ENCODE data around the gene JOSD2.
A peak's percentile ranks its signal among the peaks of the same experiment; 100 is the strongest.

JOSD2 gene

GRCh38 chr19:50485284-50485955 is 25.6 kb downstream of the JOSD2 start:
- peaks cover 37% of the 10 kb centered on the region for H3K27me3 ChIP-seq (ENCODE audit: control insufficient read depth, insufficient read depth, low read length)
- H3K4me3 ChIP-seq (ENCODE audit: low read depth, low read length): no peak overlapping the region
- peaks cover 12% of the 10 kb centered on the region for H3K9me3 ChIP-seq (ENCODE audit: control insufficient read depth, insufficient read depth, low read length)
- H3K9ac ChIP-seq (ENCODE audit: low read depth, low read length): no peak overlapping the region
- peaks cover 17% of the 10 kb centered on the region for H3K36me3 ChIP-seq (ENCODE audit: control insufficient read depth, insufficient read depth, low read length)
- no peaks in the 10 kb centered on the region for H3K4me1 ChIP-seq (ENCODE audit: control insufficient read depth, insufficient read depth, low read length)

- Histone ChIP-seq H3K4me3 (ENCODE audit: low read depth, low read length) (no peak overlapping the region), H3K36me3 (ENCODE audit: control insufficient read depth, insufficient read depth, low read length) (peaks cover 40% of the 10 kb centered on the region), H3K4me1 (ENCODE audit: control insufficient read depth, insufficient read depth, low read length) (no peaks in the 10 kb centered on the region), H3K9me3 (ENCODE audit: control insufficient read depth, insufficient read depth, low read length) (peaks cover 17% of the 10 kb centered on the region), H3K9ac (ENCODE audit: low read depth, low read length) (no peak overlapping the region), H3K27me3 (ENCODE audit: control insufficient read depth, insufficient read depth, low read length) (peaks cover 15% of the 10 kb centered on the region)
Observed at GRCh38 chr19:50482916-50483315, 28.1 kb downstream of the JOSD2 start.

GRCh38 chr19:50482271-50482855 is 28.6 kb downstream of the JOSD2 start:
- Histone ChIP-seq H3K36me3 (ENCODE audit: control insufficient read depth, insufficient read depth, low read length) (peaks cover 40% of the 10 kb centered on the region), H3K4me3 (ENCODE audit: low read depth, low read length) (no peak overlapping the region), H3K4me1 (ENCODE audit: control insufficient read depth, insufficient read depth, low read length) (no peaks in the 10 kb centered on the region), H3K9ac (ENCODE audit: low read depth, low read length) (no peak overlapping the region), H3K27me3 (ENCODE audit: control insufficient read depth, insufficient read depth, low read length) (peaks cover 10% of the 10 kb centered on the region), H3K9me3 (ENCODE audit: control insufficient read depth, insufficient read depth, low read length) (peaks cover 17% of the 10 kb centered on the region)

GRCh38 chr19:50481351-50482149 is 29.4 kb downstream of the JOSD2 start:
- no peaks in the 10 kb centered on the region for H3K4me1 ChIP-seq (ENCODE audit: control insufficient read depth, insufficient read depth, low read length)
- H3K9ac ChIP-seq (ENCODE audit: low read depth, low read length): no peak overlapping the region
- H3K9me3 ChIP-seq (ENCODE audit: control insufficient read depth, insufficient read depth, low read length): peaks cover 14% of the 10 kb centered on the region
- peaks cover 40% of the 10 kb centered on the region for H3K36me3 ChIP-seq (ENCODE audit: control insufficient read depth, insufficient read depth, low read length)
- H3K27me3 ChIP-seq (ENCODE audit: control insufficient read depth, insufficient read depth, low read length): peaks cover 3% of the 10 kb centered on the region
- no peak overlapping the region for H3K4me3 ChIP-seq (ENCODE audit: low read depth, low read length)

- Histone ChIP-seq H3K4me3 (ENCODE audit: low read depth, low read length) (no peak overlapping the region), H3K27me3 (ENCODE audit: control insufficient read depth, insufficient read depth, low read length) (no peaks in the 10 kb centered on the region), H3K9ac (ENCODE audit: low read depth, low read length) (no peak overlapping the region), H3K36me3 (ENCODE audit: control insufficient read depth, insufficient read depth, low read length) (peaks cover 38% of the 10 kb centered on the region), H3K9me3 (ENCODE audit: control insufficient read depth, insufficient read depth, low read length) (peaks cover 5% of the 10 kb centered on the region), H3K4me1 (ENCODE audit: control insufficient read depth, insufficient read depth, low read length) (no peaks in the 10 kb centered on the region)
Observed at GRCh38 chr19:50480281-50481111, 30.5 kb downstream of the JOSD2 start.

GRCh38 chr19:50479761-50480251 is 31.2 kb downstream of the JOSD2 start:
- Histone ChIP-seq H3K9ac (ENCODE audit: low read depth, low read length) (no peak overlapping the region), H3K4me1 (ENCODE audit: control insufficient read depth, insufficient read depth, low read length) (no peaks in the 10 kb centered on the region), H3K27me3 (ENCODE audit: control insufficient read depth, insufficient read depth, low read length) (no peaks in the 10 kb centered on the region), H3K4me3 (ENCODE audit: low read depth, low read length) (no peak overlapping the region), H3K9me3 (ENCODE audit: control insufficient read depth, insufficient read depth, low read length) (peaks cover 5% of the 10 kb centered on the region), H3K36me3 (ENCODE audit: control insufficient read depth, insufficient read depth, low read length) (peaks cover 38% of the 10 kb centered on the region)

GRCh38 chr19:50478901-50479715 is 31.9 kb downstream of the JOSD2 start:
- H3K4me1 ChIP-seq (ENCODE audit: control insufficient read depth, insufficient read depth, low read length): no peaks in the 10 kb centered on the region
- H3K27me3 ChIP-seq (ENCODE audit: control insufficient read depth, insufficient read depth, low read length): no peaks in the 10 kb centered on the region
- peaks cover 5% of the 10 kb centered on the region for H3K9me3 ChIP-seq (ENCODE audit: control insufficient read depth, insufficient read depth, low read length)
- no peak overlapping the region for H3K4me3 ChIP-seq (ENCODE audit: low read depth, low read length)
- H3K36me3 ChIP-seq (ENCODE audit: control insufficient read depth, insufficient read depth, low read length): peaks cover 38% of the 10 kb centered on the region
- no peak overlapping the region for H3K9ac ChIP-seq (ENCODE audit: low read depth, low read length)

- Histone ChIP-seq H3K4me1 (ENCODE audit: control insufficient read depth, insufficient read depth, low read length) (no peaks in the 10 kb centered on the region), H3K9ac (ENCODE audit: low read depth, low read length) (no peak overlapping the region), H3K4me3 (ENCODE audit: low read depth, low read length) (peak overlapping the region; percentile 98), H3K27me3 (ENCODE audit: control insufficient read depth, insufficient read depth, low read length) (no peaks in the 10 kb centered on the region), H3K36me3 (ENCODE audit: control insufficient read depth, insufficient read depth, low read length) (peaks cover 38% of the 10 kb centered on the region), H3K9me3 (ENCODE audit: control insufficient read depth, insufficient read depth, low read length) (peaks cover 5% of the 10 kb centered on the region)
Observed at GRCh38 chr19:50477751-50478515, 33.1 kb downstream of the JOSD2 start.

GRCh38 chr19:50476907-50477238 is 34.1 kb downstream of the JOSD2 start:
- Histone ChIP-seq H3K27me3 (ENCODE audit: control insufficient read depth, insufficient read depth, low read length) (no peaks in the 10 kb centered on the region), H3K9ac (ENCODE audit: low read depth, low read length) (no peak overlapping the region), H3K36me3 (ENCODE audit: control insufficient read depth, insufficient read depth, low read length) (peaks cover 31% of the 10 kb centered on the region), H3K4me1 (ENCODE audit: control insufficient read depth, insufficient read depth, low read length) (no peaks in the 10 kb centered on the region), H3K9me3 (ENCODE audit: control insufficient read depth, insufficient read depth, low read length) (peaks cover 5% of the 10 kb centered on the region), H3K4me3 (ENCODE audit: low read depth, low read length) (peak overlapping the region; percentile 98)

GRCh38 chr19:50476224-50476906 is 34.6 kb downstream of the JOSD2 start, which contains the start of the genes EMC10 and GARIN5A:
EMC10 (plus strand) TSS chr19:50476507; CDS start chr19:50476545, 38 bp downstream.
GARIN5A (minus strand) TSS chr19:50476848; CDS start chr19:50476388, 460 bp downstream.
- Histone ChIP-seq H3K4me3 (ENCODE audit: low read depth, low read length) (peak within 1 kb of the TSS; percentile 98), H3K27me3 (ENCODE audit: control insufficient read depth, insufficient read depth, low read length) (no peaks in the 10 kb centered on the region), H3K36me3 (ENCODE audit: control insufficient read depth, insufficient read depth, low read length) (peaks cover 28% of the 10 kb centered on the region), H3K9me3 (ENCODE audit: control insufficient read depth, insufficient read depth, low read length) (peaks cover 5% of the 10 kb centered on the region), H3K9ac (ENCODE audit: low read depth, low read length) (peak within 1 kb of the TSS; percentile 94), H3K4me1 (ENCODE audit: control insufficient read depth, insufficient read depth, low read length) (no peaks in the 10 kb centered on the region)
